Measurements from ENCODE around the gene APPL2.

APPL2 gene

GRCh38 chr12:105222284-105222655 is 13.7 kb downstream of the APPL2 start:
- no peak for FAIRE-seq

GRCh38 chr12:105221583-105222283 is 14.2 kb downstream of the APPL2 start:
- peak; percentile 36 for FAIRE-seq

- FAIRE-seq, result no peak
These were observed 15.1 kb downstream of the APPL2 start for GRCh38 chr12:105220929-105221290.

- FAIRE-seq, result no peak
These were observed 15.6 kb downstream of the APPL2 start for GRCh38 chr12:105220150-105220928.

GRCh38 chr12:105219261-105220028 is 16.5 kb downstream of the APPL2 start:
- FAIRE-seq, result peak; percentile 60

GRCh38 chr12:105218434-105218833 is 17.5 kb downstream of the APPL2 start:
- FAIRE-seq, result no peak

- no peak for FAIRE-seq
These were observed 21.2 kb downstream of the APPL2 start for GRCh38 chr12:105214670-105215375.

GRCh38 chr12:105214148-105214547 is 21.8 kb downstream of the APPL2 start:
- FAIRE-seq, result no peak

- no peak for FAIRE-seq
These were observed 23.5 kb downstream of the APPL2 start for GRCh38 chr12:105212438-105212837.

GRCh38 chr12:105209091-105209490 is 26.9 kb downstream of the APPL2 start:
- no peak for FAIRE-seq

- no peak for FAIRE-seq
These were observed 29.1 kb downstream of the APPL2 start for GRCh38 chr12:105206686-105207374.

GRCh38 chr12:105205322-105206048 is 30.5 kb downstream of the APPL2 start:
- peak; percentile 77 for FAIRE-seq

- FAIRE-seq, result peak; percentile 45
These were observed 31.1 kb downstream of the APPL2 start for GRCh38 chr12:105204916-105205315.

- no peak for FAIRE-seq
These were observed 31.8 kb downstream of the APPL2 start for GRCh38 chr12:105204127-105204526.

GRCh38 chr12:105202202-105202601 is 33.8 kb downstream of the APPL2 start:
- no peak for FAIRE-seq

- no peak for FAIRE-seq
These were observed 34.7 kb downstream of the APPL2 start for GRCh38 chr12:105201299-105201698.

- no peak for FAIRE-seq
These were observed 35.6 kb downstream of the APPL2 start for GRCh38 chr12:105200385-105200784.

- no peak for FAIRE-seq
These were observed 37.0 kb downstream of the APPL2 start for GRCh38 chr12:105198961-105199360.

GRCh38 chr12:105196090-105196489 is 39.9 kb downstream of the APPL2 start:
- FAIRE-seq, result no peak

GRCh38 chr12:105194947-105195346 is 41.0 kb downstream of the APPL2 start:
- FAIRE-seq, result no peak

GRCh38 chr12:105192624-105193225 is 43.2 kb downstream of the APPL2 start:
- FAIRE-seq, result no peak
